GM18511 (cell line): ENCODE results near the gene SEC11C.

Source experiments
- ATAC-seq: cut with Tn5 transposase; IDR thresholded peaks from one replicate; pipeline ENCODE4 v1.9.1; 2021; ENCODE audit warnings: mild to moderate bottlenecking, moderate library complexity; ENCODE audit not compliant: unreplicated experiment

Gene SEC11C

DNA sequence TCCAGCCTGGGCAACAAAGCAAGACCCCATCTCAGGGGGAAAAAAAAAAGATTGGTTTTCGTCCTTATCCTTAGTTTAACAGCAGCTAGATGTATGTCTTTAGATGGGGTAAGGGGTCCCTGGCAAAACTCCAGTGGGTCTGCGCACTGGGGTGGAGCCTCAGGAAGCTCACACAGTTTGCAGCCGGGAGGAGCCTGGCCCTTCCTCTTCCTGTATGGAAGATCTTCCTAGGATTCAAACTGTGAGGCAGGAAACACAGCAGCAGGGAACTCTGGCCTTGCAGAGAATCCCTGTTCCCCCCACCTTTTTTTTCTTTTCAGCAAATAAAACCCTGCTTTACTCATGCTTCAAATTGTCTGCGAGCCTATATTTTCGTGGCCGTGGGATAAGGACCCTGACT is 67.8 kb downstream of the SEC11C start:
- no peak for ATAC-seq
